ENCODE results near the gene CDH2. TPM values are rescaled to one million over a fixed set of nuclear protein-coding genes. Genes with fewer than 3 reads are reported as not detected.

CDH2 gene
- polyA plus RNA-seq, 1 donor (not counting 4 experiments of a cell fraction or from before 2014, with no cell fraction given), result 0.46 TPM

GRCh38 chr18:28115149-28115550 is 61.8 kb downstream of the CDH2 start:
- H2AFZ ChIP-seq (ENCODE audit: control insufficient read depth, low read length), result no peak overlapping the region
- FAIRE-seq, result peak; percentile 71

GRCh38 chr18:28114472-28114871 is 62.5 kb downstream of the CDH2 start:
- H3K27ac ChIP-seq (ENCODE audit: control insufficient read depth, insufficient read depth, low read length), result peak overlapping the region; percentile 68
- no peak overlapping the region for H3K9ac ChIP-seq (ENCODE audit: control insufficient read depth, extremely low read depth, insufficient read depth, low read length)
- peak; percentile 48 for DNase-seq (ENCODE audit: low read depth, low spot score)
- H3K27me3 ChIP-seq (ENCODE audit: control insufficient read depth, extremely low read depth, insufficient read depth, low read length), result no peaks in the 10 kb centered on the region
- H3K4me3 ChIP-seq (ENCODE audit: control insufficient read depth in 2 of 3, extremely low read depth in 1 of 3, insufficient read depth in 2 of 3, low read depth in 1 of 3, low read length in 3 of 3), result peak overlapping the region in 1 of 3 experiments; percentile 38
- H3K36me3 ChIP-seq (ENCODE audit: control insufficient read depth in 2 of 2, extremely low read depth in 1 of 2, insufficient read depth in 2 of 2, low read length in 2 of 2), result no peaks in the 10 kb centered on the region
- FAIRE-seq, result peak; percentile 5
- TF ChIP-seq CTCF (optimal IDR thresholded peaks at IDR 0.05 in 1 of 3, IDR thresholded peaks at IDR 0.05 in 1 of 3, conservative IDR thresholded peaks at IDR 0.05 in 1 of 3; ENCODE audit: extremely low read depth in 1 of 3, insufficient read depth in 2 of 3, low read length in 3 of 3) (no peak), EZH2 (IDR thresholded peaks at IDR 0.05; ENCODE audit: low read length) (no peak)
- no peaks in the 10 kb centered on the region for H4K20me1 ChIP-seq (ENCODE audit: control insufficient read depth, extremely low read depth, insufficient read depth, low read length)
- H3K9me1 ChIP-seq (ENCODE audit: control insufficient read depth, extremely low read depth, insufficient read depth, low read length), result no peaks in the 10 kb centered on the region
- dilution Hi-C loops (cut with MboI; ENCODE audit: extremely low pct_ligation_motif_present, low sequenced_read_pairs), result no loop called here
- H3K4me2 ChIP-seq (ENCODE audit: control insufficient read depth, extremely low read depth, insufficient read depth, low read depth, low read length), result peak overlapping the region; percentile 53
- no peaks in the 10 kb centered on the region for H3K9me3 ChIP-seq (ENCODE audit: control insufficient read depth, low read depth, low read length)
- no peak overlapping the region for H2AFZ ChIP-seq (ENCODE audit: control insufficient read depth, low read length)
- no peaks in the 10 kb centered on the region for H3K79me2 ChIP-seq (ENCODE audit: control insufficient read depth, insufficient read depth, low read length)
- peaks cover 6% of the 10 kb centered on the region for H3K4me1 ChIP-seq (ENCODE audit: control insufficient read depth, extremely low read depth, insufficient read depth, low read length)

More at GRCh38 chr18:28115149-28115550, 61.8 kb downstream of the CDH2 start:
- dilution Hi-C loops (cut with MboI; ENCODE audit: extremely low pct_ligation_motif_present, low sequenced_read_pairs), result no loop called here
- Histone ChIP-seq H4K20me1 (ENCODE audit: control insufficient read depth, extremely low read depth, insufficient read depth, low read length) (no peaks in the 10 kb centered on the region), H3K27ac (ENCODE audit: control insufficient read depth, insufficient read depth, low read length) (peak overlapping the region; percentile 68), H3K27me3 (ENCODE audit: control insufficient read depth, extremely low read depth, insufficient read depth, low read length) (no peaks in the 10 kb centered on the region), H3K4me2 (ENCODE audit: control insufficient read depth, extremely low read depth, insufficient read depth, low read depth, low read length) (peak overlapping the region; percentile 53), H3K4me3 (ENCODE audit: control insufficient read depth in 2 of 3, extremely low read depth in 1 of 3, insufficient read depth in 2 of 3, low read depth in 1 of 3, low read length in 3 of 3) (no peak overlapping the region), H3K36me3 (ENCODE audit: control insufficient read depth in 2 of 2, extremely low read depth in 1 of 2, insufficient read depth in 2 of 2, low read length in 2 of 2) (no peaks in the 10 kb centered on the region), H3K9me3 (ENCODE audit: control insufficient read depth, low read depth, low read length) (no peaks in the 10 kb centered on the region), H3K9ac (ENCODE audit: control insufficient read depth, extremely low read depth, insufficient read depth, low read length) (no peak overlapping the region), H3K79me2 (ENCODE audit: control insufficient read depth, insufficient read depth, low read length) (no peaks in the 10 kb centered on the region), H3K9me1 (ENCODE audit: control insufficient read depth, extremely low read depth, insufficient read depth, low read length) (no peaks in the 10 kb centered on the region), H3K4me1 (ENCODE audit: control insufficient read depth, extremely low read depth, insufficient read depth, low read length) (peaks cover 6% of the 10 kb centered on the region)
- TF ChIP-seq EZH2 (IDR thresholded peaks at IDR 0.05; ENCODE audit: low read length) (no peak), CTCF (optimal IDR thresholded peaks at IDR 0.05 in 1 of 3, IDR thresholded peaks at IDR 0.05 in 1 of 3, conservative IDR thresholded peaks at IDR 0.05 in 1 of 3; ENCODE audit: extremely low read depth in 1 of 3, insufficient read depth in 2 of 3, low read length in 3 of 3) (no peak)
- DNase-seq (ENCODE audit: low read depth, low spot score), result peak; percentile 53

All from keratinocyte (primary cell).